ENCODE data around the gene SLC1A2.
A peak's percentile ranks its signal among the peaks of the same experiment; 100 is the strongest.

Gene SLC1A2

DNA sequence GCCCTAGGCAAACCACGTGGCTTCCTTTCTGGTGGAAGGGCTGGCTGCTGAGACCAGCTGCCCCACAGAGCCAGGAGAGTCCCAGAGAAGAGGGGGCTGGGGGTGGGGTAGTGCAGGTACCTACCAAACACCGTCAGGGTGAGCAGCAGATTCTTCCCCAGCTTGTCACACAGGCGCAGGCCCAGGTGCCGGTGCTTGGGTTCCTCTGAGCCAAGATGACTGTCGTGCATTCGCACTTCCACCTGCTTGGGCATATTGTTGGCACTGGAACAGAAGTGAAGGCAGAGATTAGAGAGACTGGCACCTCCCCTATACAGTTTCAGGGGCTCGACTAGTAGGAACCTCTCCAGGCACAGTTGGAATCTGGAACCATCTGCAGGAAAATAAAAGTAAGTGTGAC, 102.1 kb downstream of the SLC1A2 start:
- TF ChIP-seq, protein P1, sequence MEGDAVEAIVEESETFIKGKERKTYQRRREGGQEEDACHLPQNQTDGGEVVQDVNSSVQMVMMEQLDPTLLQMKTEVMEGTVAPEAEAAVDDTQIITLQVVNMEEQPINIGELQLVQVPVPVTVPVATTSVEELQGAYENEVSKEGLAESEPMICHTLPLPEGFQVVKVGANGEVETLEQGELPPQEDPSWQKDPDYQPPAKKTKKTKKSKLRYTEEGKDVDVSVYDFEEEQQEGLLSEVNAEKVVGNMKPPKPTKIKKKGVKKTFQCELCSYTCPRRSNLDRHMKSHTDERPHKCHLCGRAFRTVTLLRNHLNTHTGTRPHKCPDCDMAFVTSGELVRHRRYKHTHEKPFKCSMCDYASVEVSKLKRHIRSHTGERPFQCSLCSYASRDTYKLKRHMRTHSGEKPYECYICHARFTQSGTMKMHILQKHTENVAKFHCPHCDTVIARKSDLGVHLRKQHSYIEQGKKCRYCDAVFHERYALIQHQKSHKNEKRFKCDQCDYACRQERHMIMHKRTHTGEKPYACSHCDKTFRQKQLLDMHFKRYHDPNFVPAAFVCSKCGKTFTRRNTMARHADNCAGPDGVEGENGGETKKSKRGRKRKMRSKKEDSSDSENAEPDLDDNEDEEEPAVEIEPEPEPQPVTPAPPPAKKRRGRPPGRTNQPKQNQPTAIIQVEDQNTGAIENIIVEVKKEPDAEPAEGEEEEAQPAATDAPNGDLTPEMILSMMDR (conservative IDR thresholded peaks at IDR 0.05; ENCODE audit: low read depth, low read length), result no peak
- no peak for DNase-seq (ENCODE audit: low read depth)
- H3K4me3 ChIP-seq (ENCODE audit: low read length), result no peak overlapping the region

DNA sequence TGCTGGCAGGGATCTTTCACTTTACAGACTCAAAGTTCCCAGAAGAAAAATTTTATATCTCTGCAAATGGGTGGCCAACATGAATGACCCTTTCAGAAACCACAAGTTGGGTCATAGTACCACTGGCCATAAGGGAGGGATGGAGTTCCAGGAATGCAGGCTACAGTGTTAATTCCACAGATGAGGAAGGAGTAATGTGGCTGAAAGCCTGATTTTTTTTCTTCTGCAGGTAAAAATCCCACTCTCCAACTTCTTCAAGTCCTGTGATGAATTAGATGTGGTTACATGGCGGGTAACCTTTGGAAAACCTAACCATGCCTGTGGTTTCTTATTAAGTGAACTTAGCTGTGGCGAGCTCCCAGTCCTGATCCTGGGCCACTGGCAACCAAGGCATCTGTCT, 103.2 kb downstream of the SLC1A2 start:
- H3K4me3 ChIP-seq (ENCODE audit: low read length), result no peak overlapping the region
- DNase-seq (ENCODE audit: low read depth), result no peak
- TF ChIP-seq, protein P1 (conservative IDR thresholded peaks at IDR 0.05; ENCODE audit: low read depth, low read length), result no peak

- TF ChIP-seq, protein P1 (conservative IDR thresholded peaks at IDR 0.05; ENCODE audit: low read depth, low read length), result no peak
- no peak overlapping the region for H3K4me3 ChIP-seq (ENCODE audit: low read length)
- no peak for DNase-seq (ENCODE audit: low read depth)
Observed at GRCh38 chr11:35313760-35314153, 105.6 kb downstream of the SLC1A2 start.

DNA sequence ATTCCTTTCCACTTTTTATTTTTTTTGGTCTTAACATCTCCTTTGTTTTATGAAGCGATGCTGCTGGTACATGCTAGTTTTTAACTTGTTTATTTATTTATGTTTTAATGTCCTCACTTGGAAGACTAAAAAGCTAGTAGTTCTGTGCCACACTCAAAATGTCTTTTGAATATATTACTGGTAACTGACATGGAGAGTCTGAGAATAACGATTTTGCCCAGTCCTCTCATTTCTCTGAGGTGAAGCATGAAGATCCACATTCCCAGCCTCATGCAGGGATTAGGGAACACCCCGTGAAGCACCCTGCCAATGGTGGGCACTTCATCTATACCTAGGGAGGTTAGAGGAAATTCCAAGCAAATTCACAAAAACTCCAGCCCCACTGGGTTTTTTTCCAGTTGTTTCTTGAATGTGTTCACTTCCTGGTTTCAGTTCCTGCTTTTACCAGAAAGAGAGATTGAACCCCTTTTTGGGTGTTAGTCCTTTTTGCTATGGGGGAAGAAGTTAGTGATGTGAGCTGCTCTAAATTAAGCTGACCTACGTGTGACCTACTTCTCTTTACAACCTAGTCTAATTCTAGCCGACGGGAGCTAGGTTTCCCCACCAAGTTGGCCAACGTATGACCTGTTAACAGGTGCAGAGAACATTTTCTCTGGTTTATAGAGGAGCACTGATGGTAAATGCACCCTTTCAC, 106.1 kb downstream of the SLC1A2 start:
- DNase-seq (ENCODE audit: low read depth), result no peak
- H3K4me3 ChIP-seq (ENCODE audit: low read length), result no peak overlapping the region
- TF ChIP-seq, protein P1 (conservative IDR thresholded peaks at IDR 0.05; ENCODE audit: low read depth, low read length), result no peak

GRCh38 chr11:35311331-35311730, 108.0 kb downstream of the SLC1A2 start:
- H3K4me3 ChIP-seq (ENCODE audit: low read length), result no peak overlapping the region
- TF ChIP-seq, protein P1 (conservative IDR thresholded peaks at IDR 0.05; ENCODE audit: low read depth, low read length), result no peak
- DNase-seq (ENCODE audit: low read depth), result peak; percentile 67

DNA sequence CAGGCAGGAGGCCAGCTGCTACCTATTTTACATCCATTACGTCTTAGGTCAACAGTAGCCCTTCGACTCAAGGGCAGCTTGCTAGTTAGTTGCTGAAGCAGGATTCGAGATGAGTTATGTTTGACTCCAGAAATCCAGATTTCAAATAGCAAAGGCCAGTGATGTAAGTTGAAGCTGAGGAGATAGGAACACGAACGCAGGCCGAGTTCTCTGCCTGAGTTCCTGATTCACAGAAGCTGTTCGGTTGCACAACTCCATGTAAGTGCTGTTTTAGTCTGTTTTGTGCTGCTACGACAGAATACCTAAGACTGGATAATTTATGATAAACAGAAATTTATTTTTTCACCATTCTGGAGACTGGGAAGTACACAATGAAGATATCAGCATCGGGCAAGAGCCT, 111.2 kb downstream of the SLC1A2 start:
- H3K4me3 ChIP-seq (ENCODE audit: low read length), result no peak overlapping the region
- TF ChIP-seq, protein P1 (conservative IDR thresholded peaks at IDR 0.05; ENCODE audit: low read depth, low read length), result no peak
- DNase-seq (ENCODE audit: low read depth), result no peak

GRCh38 chr11:35307221-35307621, 112.1 kb downstream of the SLC1A2 start:
- no peak overlapping the region for H3K4me3 ChIP-seq (ENCODE audit: low read length)
- TF ChIP-seq, protein P1 (conservative IDR thresholded peaks at IDR 0.05; ENCODE audit: low read depth, low read length), result no peak

More at GRCh38 chr11:35307221-35307621, 112.1 kb downstream of the SLC1A2 start:
- DNase-seq (ENCODE audit: low read depth), result no peak
